Ovary (tissue), 9 donors: ENCODE data around the gene KLRG1. TPM values are rescaled to one million over a fixed set of nuclear protein-coding genes. Genes with fewer than 3 reads are reported as not detected.

ENCODE experiments used
- DNase-seq, 5 donors: peaks; one replicate each; pipeline ENCODE4 v3.0.0-alpha.2; 2019 to 2020
- H3K27ac ChIP-seq, 2 donors: fragments of 200-600 bp; one replicate each; pipeline versions ENCODE4 v1.5.1 to v1.8.0; 2019 to 2022
- H3K27me3 ChIP-seq: fragments of 200-600 bp; one replicate; pipeline ENCODE4 v1.8.0; 2022
- H3K36me3 ChIP-seq: fragments of 200-600 bp; sonication (generic); one replicate; pipeline ENCODE4 v1.5.1; 2019
- H3K4me1 ChIP-seq: one replicate; pipeline ENCODE4 v1.8.1; 2013; ENCODE audit warnings: mild to moderate bottlenecking, moderate library complexity; ENCODE audit not compliant: insufficient read depth
- H3K4me3 ChIP-seq: fragments of 200-600 bp; sonication (generic); one replicate; pipeline ENCODE4 v1.5.1; 2017
- H3K9me3 ChIP-seq, 2 donors: fragments of 200-600 bp in 1 of 2; sonication (generic) in 1 of 2; one replicate each; pipeline versions ENCODE4 v1.5.1 to v1.8.1; 2013 to 2019; ENCODE audit warnings: mild to moderate bottlenecking in 1 of 2, moderate library complexity in 1 of 2
- CTCF ChIP-seq, 3 donors: fragments of 450-650 bp in 2 of 3; fragments of 200-600 bp in 1 of 3; IDR thresholded peaks; one replicate each; pipeline versions ENCODE4 v1.5.1 to v1.8.0; 2016 to 2022; ENCODE audit warnings: antibody characterized with exemption in 3 of 3, mild to moderate bottlenecking in 1 of 3
- EP300 ChIP-seq: sonication (generic); formaldehyde crosslinking; IDR thresholded peaks from one replicate; pipeline ENCODE4 v1.6.1; 2017; ENCODE audit warnings: antibody characterized with exemption
- POLR2A ChIP-seq: fragments of 450-650 bp; IDR thresholded peaks from one replicate; pipeline ENCODE4 v1.6.1; 2017; ENCODE audit warnings: antibody characterized with exemption, mild to moderate bottlenecking, moderate library complexity
- WGBS, 3 donors: extraction: QIAGEN DNeasy Blood & Tissue Kit in 1 of 3; methylation state at CpG; one replicate each; pipeline versions ENCODE4 v1.1.5 to v1.1.7; 2013 to 2017; 5-methylcytosine and 5-hydroxymethylcytosine counted together
- intact Hi-C, 4 donors: fragments of 100-400 bp; cut with DNase I; formaldehyde crosslinking; loops; one replicate each; pipeline versions ENCODE4 v1.11.0 to v1.15.1; 2022 to 2023
- polyA plus RNA-seq, 2 donors: library from polyadenylated mRNA; stranded (reverse); fragments of 200-250 nt in 1 of 2; fragments of 350-450 nt in 1 of 2; fragmentation: Illumina TruSeq in 1 of 2; extraction: RNeasy Lipid Tissue Mini Kit (QIAGEN cat#74804) in 1 of 2; gene quantifications; one replicate each; pipeline ENCODE4 v1.2.3, GENCODE V29; 2013 to 2014
- total RNA-seq, 7 donors: library from RNA; depleted of rRNA in 2 of 7; stranded (reverse); fragments of >200 nt in 2 of 7; fragmentation: NEBNext Ultra II Directional in 3 of 7; extraction: Animal tissue kit (Norgen Biotek cat#: 25700) in 3 of 7; gene quantifications; one replicate each; pipeline versions ENCODE4 v1.1.0 to v1.2.4, GENCODE V29; 2016 to 2023
- donor health status: DM: no; HTN: no; CAD: no; lungs with moderate emphysema.
- donor health status: DM: no; HTN: no; CAD: no.
- donor health status: Bipolar disorder and iron deficiency.
- donor health status: DM: yes; HTN: yes; CAD: no.
- donor health status: DM: no; HTN: no; CAD: no.
- donor health status: DM: yes; HTN: yes; CAD: no.

The KLRG1 gene
- total and polyA plus RNA-seq, 9 donors: 0.42 to 4.3 (median 1.1) TPM

DNA sequence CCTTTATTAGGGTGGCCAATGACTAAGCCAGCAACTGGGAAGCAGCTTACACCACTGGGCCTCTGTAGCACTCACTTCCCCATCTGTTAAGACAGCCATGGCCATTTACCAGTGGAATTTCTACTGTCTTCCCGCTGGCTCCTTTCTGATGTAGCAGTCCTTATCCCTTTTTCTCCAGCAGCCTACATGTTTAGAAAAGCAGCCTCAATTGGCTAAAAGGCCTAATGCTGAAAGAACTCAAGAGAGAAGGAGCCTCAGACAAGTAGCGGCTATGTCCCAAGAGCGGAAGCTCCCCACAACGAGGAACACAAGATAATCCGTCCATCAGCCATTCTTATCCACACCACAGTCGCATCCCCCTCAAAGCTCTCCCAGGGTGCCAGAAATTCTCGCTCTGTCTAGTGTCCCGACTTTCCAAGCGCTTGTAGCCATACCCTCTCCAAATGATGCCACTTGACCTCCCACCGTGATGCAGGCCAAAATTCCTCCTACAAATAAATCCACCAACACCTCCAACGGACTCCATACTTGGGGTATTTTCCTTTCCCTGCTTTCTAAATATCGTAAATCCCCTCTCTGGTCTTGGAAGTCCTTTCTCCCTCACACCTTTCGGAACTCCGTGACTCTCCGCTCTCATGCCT, 40.5 kb upstream of the KLRG1 start:
- Histone ChIP-seq H3K4me1 (peaks cover 3% of the 10 kb centered on the region), H3K4me3 (peak overlapping the region; percentile 91), H3K36me3 (no peaks in the 10 kb centered on the region), H3K27ac (peak overlapping the region in 1 of 2 donors; percentile 96), H3K9me3 (no peaks in the 10 kb centered on the region), H3K27me3 (no peaks in the 10 kb centered on the region)
- intact Hi-C loops: no loop called here
- DNase-seq: peak in 4 of 5 donors; percentile 12 to 45 (median 30)
- 0 to 1% (median 0%) methylated on average over 15 of the region's 15 CpGs for WGBS, 3 donors
- TF ChIP-seq CTCF (IDR thresholded peaks at IDR 0.05): no peak

DNA sequence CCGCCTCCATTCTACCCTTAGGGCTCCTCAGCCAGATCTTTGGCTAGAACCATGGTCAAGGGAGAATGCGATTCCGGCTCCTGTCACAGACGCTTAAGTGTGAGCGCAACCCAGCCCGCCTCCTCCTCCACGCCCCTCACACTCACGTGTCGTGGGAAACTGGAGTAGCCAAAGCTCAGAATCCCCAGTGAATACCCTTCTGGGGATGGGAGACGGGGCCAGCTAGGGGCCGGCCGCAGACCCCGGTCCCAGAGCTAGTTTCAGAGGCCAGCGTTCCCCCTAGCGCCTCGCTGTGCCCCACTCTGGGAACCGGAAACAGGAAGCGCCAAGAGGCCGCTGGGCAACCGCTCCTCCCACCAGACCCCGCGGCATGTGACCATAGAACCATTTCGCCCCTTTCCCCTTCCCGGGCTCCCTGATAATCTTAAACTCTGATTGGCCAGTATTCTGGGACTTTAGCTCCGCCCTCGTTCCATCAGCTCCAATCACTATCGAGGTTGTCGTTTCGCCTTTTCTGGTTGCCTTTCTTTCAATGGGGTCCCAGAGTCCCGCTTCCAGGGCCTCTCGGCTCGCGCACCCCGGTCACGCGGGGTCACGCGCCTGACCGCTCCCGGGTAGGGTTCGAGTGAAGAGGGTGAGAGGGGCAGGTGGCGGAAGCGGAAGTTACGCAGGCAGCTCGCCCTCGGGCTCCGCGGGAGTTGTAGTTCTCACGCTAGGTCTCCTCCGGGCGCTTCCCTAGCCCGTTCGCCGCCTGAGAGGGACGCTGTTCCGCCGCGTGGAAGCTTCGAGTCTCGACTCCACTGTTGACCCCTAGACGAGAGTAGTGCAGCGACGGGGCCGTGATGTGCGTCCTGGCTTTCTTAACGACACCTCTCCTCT, 39.8 kb upstream of the KLRG1 start, which contains the start of gene M6PR:
Gene M6PR (minus strand): TSS at position 304 of the 879 bp plus-strand sequence. CDS start 3,241 bp downstream, outside the sequence.
- Histone ChIP-seq H3K27ac (peak within 1 kb of the TSS; percentile 96 to 99), H3K4me3 (peak within 1 kb of the TSS; percentile 91), H3K4me1 (peaks cover 3% of the 10 kb centered on the region), H3K27me3 (no peaks in the 10 kb centered on the region), H3K36me3 (no peaks in the 10 kb centered on the region), H3K9me3 (no peaks in the 10 kb centered on the region)
- TF ChIP-seq EP300 (no peak), POLR2A (peak; percentile 71), CTCF (IDR thresholded peaks at IDR 0.05) (peak; percentile 31 to 49 (median 36))
- intact Hi-C loops: loop anchor here in 2 of 4 donors (10.0 kb wide), 1 partner anchor 85 kb away; no protein-coding TSS in a partner anchor
- DNase-seq: peak; percentile 91 to 94 (median 92)
- 0% methylated on average over 64 to 66 of the region's 66 CpGs for WGBS, 3 donors

GRCh38 chr12:8950221-8950527, 39.2 kb upstream of the KLRG1 start:
- H3K27me3 ChIP-seq: no peaks in the 10 kb centered on the region
- intact Hi-C loops: loop anchor here in 2 of 4 donors (10.0 kb wide), 1 partner anchor 85 kb away; no protein-coding TSS in a partner anchor
- peaks cover 3% of the 10 kb centered on the region for H3K4me1 ChIP-seq
- 0 to 1% (median 1%) methylated on average over 7 of the region's 7 CpGs for WGBS, 3 donors
- peak in 1 of 3 donors; percentile 5 for TF ChIP-seq CTCF (IDR thresholded peaks at IDR 0.05)
- no peak for TF ChIP-seq POLR2A
- DNase-seq: no peak
- no peaks in the 10 kb centered on the region for H3K9me3 ChIP-seq
- no peaks in the 10 kb centered on the region for H3K36me3 ChIP-seq
- peak overlapping the region; percentile 96 to 99 for H3K27ac ChIP-seq
- H3K4me3 ChIP-seq: peak overlapping the region; percentile 91

- H3K4me1 ChIP-seq: peaks cover 3% of the 10 kb centered on the region
- no peaks in the 10 kb centered on the region for H3K27me3 ChIP-seq
- H3K27ac ChIP-seq: peak overlapping the region in 1 of 2 donors; percentile 96
- no peak for DNase-seq
- H3K9me3 ChIP-seq: no peaks in the 10 kb centered on the region
- TF ChIP-seq CTCF (IDR thresholded peaks at IDR 0.05) (no peak), POLR2A (no peak), EP300 (no peak)
- intact Hi-C loops: loop anchor here in 2 of 4 donors (10.0 kb wide), 1 partner anchor 84 kb away; no protein-coding TSS in a partner anchor
- WGBS, 3 donors: 22 to 26% (median 23%) methylated on average over 9 of the region's 9 CpGs
- H3K36me3 ChIP-seq: no peaks in the 10 kb centered on the region
- H3K4me3 ChIP-seq: peak overlapping the region; percentile 91
Observed at GRCh38 chr12:8950702-8951478, 38.5 kb upstream of the KLRG1 start.
